ENCODE measurements around the gene ANXA4. TPM values are rescaled to one million over a fixed set of nuclear protein-coding genes. Genes with fewer than 3 reads are reported as not detected.

The ANXA4 gene
- total and polyA plus RNA-seq, 4 donors, result 75.0 to 170 (median 93.6) TPM

GRCh38 chr2:69700381-69700780 lies 41.6 kb upstream of the ANXA4 start:
- no peak for TF ChIP-seq CTCF (IDR thresholded peaks at IDR 0.05; ENCODE audit: control extremely low read depth, extremely low read depth)
- H3K27ac ChIP-seq (ENCODE audit: low read depth in 1 of 2, low read length in 1 of 2), result no peak overlapping the region
- no peak overlapping the region for H3K9ac ChIP-seq (ENCODE audit: insufficient read depth in 1 of 2, low read length in 2 of 2)
- no peak overlapping the region for H3K4me3 ChIP-seq
- no peaks in the 10 kb centered on the region for H3K9me3 ChIP-seq (ENCODE audit: control insufficient read depth in 4 of 4, insufficient read depth in 3 of 4, low read length in 3 of 4)
- 84 to 91% methylated on average over 5 of the region's 5 CpGs for WGBS, 2 donors
- H3K36me3 ChIP-seq (ENCODE audit: control insufficient read depth in 4 of 4, insufficient read depth in 4 of 4, low read length in 4 of 4), result no peaks in the 10 kb centered on the region
- no peaks in the 10 kb centered on the region for H3K4me1 ChIP-seq (ENCODE audit: control insufficient read depth in 5 of 5, insufficient read depth in 5 of 5, low read length in 5 of 5)
- no peak for DNase-seq
- no peaks in the 10 kb centered on the region for H3K27me3 ChIP-seq (ENCODE audit: control insufficient read depth in 3 of 3, insufficient read depth in 3 of 3, low read length in 2 of 3)
- ATAC-seq (ENCODE audit: insufficient read depth, low FRiP score), result no peak

- Histone ChIP-seq H3K4me3 (no peak overlapping the region), H3K27ac (ENCODE audit: low read depth in 1 of 2, low read length in 1 of 2) (no peak overlapping the region), H3K36me3 (ENCODE audit: control insufficient read depth in 4 of 4, insufficient read depth in 4 of 4, low read length in 4 of 4) (no peaks in the 10 kb centered on the region), H3K27me3 (ENCODE audit: control insufficient read depth in 3 of 3, insufficient read depth in 3 of 3, low read length in 2 of 3) (no peaks in the 10 kb centered on the region), H3K9ac (ENCODE audit: insufficient read depth in 1 of 2, low read length in 2 of 2) (no peak overlapping the region), H3K9me3 (ENCODE audit: control insufficient read depth in 4 of 4, insufficient read depth in 3 of 4, low read length in 3 of 4) (no peaks in the 10 kb centered on the region), H3K4me1 (ENCODE audit: control insufficient read depth in 5 of 5, insufficient read depth in 5 of 5, low read length in 5 of 5) (no peaks in the 10 kb centered on the region)
- TF ChIP-seq CTCF (IDR thresholded peaks at IDR 0.05; ENCODE audit: control extremely low read depth, extremely low read depth), result no peak
- ATAC-seq (ENCODE audit: insufficient read depth, low FRiP score) (no peak), DNase-seq (no peak)
- 83 to 90% methylated on average over 9 of the region's 9 CpGs for WGBS, 2 donors
Observed at GRCh38 chr2:69701100-69701945, 40.6 kb upstream of the ANXA4 start.

GRCh38 chr2:69703189-69703588 lies 38.7 kb upstream of the ANXA4 start:
- 44 to 69% methylated on average over 3 of the region's 3 CpGs for WGBS, 2 donors

More at GRCh38 chr2:69703189-69703588, 38.7 kb upstream of the ANXA4 start:
- Histone ChIP-seq H3K4me3 (no peak overlapping the region), H3K36me3 (ENCODE audit: control insufficient read depth in 4 of 4, insufficient read depth in 4 of 4, low read length in 4 of 4) (no peaks in the 10 kb centered on the region), H3K9ac (ENCODE audit: insufficient read depth in 1 of 2, low read length in 2 of 2) (no peak overlapping the region), H3K4me1 (ENCODE audit: control insufficient read depth in 5 of 5, insufficient read depth in 5 of 5, low read length in 5 of 5) (no peaks in the 10 kb centered on the region), H3K9me3 (ENCODE audit: control insufficient read depth in 4 of 4, insufficient read depth in 3 of 4, low read length in 3 of 4) (no peaks in the 10 kb centered on the region), H3K27me3 (ENCODE audit: control insufficient read depth in 3 of 3, insufficient read depth in 3 of 3, low read length in 2 of 3) (no peaks in the 10 kb centered on the region), H3K27ac (ENCODE audit: low read depth in 1 of 2, low read length in 1 of 2) (no peak overlapping the region)
- no peak for TF ChIP-seq CTCF (IDR thresholded peaks at IDR 0.05; ENCODE audit: control extremely low read depth, extremely low read depth)
- DNase-seq, result no peak
- no peak for ATAC-seq (ENCODE audit: insufficient read depth, low FRiP score)
